Epithelial cell of esophagus (primary cell): ENCODE measurements around the gene DET1.
A peak's percentile ranks its signal among the peaks of the same experiment; 100 is the strongest.
"Not testable (repeated sequence)": the region's sequence is repeated elsewhere in the genome, so short reads cannot be mapped to it uniquely, and the experiment has no call there.

Source experiments
- DNase-seq: peaks from one replicate; pipeline ENCODE4 v3.0.0; 2010; ENCODE audit warnings: low read depth
- H3K4me3 ChIP-seq: 2 replicates; pipeline ENCODE4 v1.5.1; 2011; ENCODE audit warnings: mild to moderate bottlenecking, low read length, control low read depth
- CTCF ChIP-seq: IDR thresholded peaks from 2 replicates; pipeline ENCODE4 v1.5.1; 2011; ENCODE audit warnings: low read depth, mild to moderate bottlenecking, low read length, control low read depth, inconsistent platforms; ENCODE audit not compliant: insufficient read depth; ENCODE audit errors: missing control alignments

The DET1 gene

GRCh38 chr15:88545578-88546247 is 768 bp downstream of the DET1 start:
- not testable (repeated sequence) for DNase-seq
- H3K4me3 ChIP-seq = peak overlapping the region; percentile 71

DNA sequence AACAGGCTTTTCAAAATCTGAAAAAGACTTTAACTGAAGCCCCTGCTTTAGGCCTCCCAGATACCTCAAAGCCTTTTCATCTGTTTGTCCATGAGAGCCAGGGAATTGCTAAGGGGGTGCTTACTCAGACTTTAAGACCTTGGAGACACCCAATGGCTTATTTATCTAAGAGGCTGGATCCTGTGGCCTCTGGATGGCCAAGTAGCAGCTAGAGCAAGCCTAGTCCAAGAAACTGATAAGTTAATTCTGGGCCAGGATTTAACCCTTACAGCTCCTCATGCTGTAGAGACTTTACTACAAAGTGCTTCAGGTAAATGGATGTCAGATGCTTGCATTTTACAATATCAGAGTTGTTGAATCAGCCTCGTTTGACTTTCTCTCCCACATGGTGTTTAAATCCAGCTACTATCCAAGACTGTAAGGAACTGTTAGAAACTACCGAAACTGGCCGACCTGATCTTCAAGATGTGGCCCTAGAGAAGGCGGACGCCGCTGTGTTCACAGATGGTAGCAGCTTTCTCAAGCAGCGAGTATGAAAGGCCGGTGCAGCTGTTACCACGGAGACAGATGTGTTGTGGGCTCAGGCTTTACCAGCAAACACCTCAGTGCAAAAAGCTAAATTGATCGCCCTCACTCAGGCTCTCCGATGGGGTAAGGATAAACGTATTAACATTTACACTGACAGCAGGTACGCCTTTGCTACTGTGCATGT is 3.3 kb downstream of the DET1 start:
- no peak overlapping the region for H3K4me3 ChIP-seq
- no peak for DNase-seq
- TF ChIP-seq CTCF = no peak

- TF ChIP-seq CTCF = no peak
- H3K4me3 ChIP-seq = no peak overlapping the region
- no peak for DNase-seq
Observed at GRCh38 chr15:88542342-88542733, 4.1 kb downstream of the DET1 start.

GRCh38 chr15:88541709-88542341 is 4.7 kb downstream of the DET1 start:
- no peak overlapping the region for H3K4me3 ChIP-seq
- TF ChIP-seq CTCF = no peak
- DNase-seq = no peak

DNA sequence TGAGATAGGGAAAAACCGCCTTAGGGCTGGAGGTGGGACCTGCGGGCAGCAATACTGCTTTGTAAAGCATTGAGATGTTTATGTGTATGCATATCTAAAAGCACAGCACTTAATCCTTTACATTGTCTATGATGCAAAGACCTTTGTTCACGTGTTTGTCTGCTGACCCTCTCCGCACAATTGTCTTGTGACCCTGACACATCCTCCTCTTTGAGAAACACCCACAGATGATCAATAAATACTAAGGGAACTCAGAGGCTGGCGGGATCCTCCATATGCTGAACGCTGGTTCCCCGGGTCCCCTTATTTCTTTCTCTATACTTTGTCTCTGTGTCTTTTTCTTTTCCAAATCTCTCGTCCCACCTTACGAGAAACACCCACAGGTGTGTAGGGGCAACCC is 5.4 kb downstream of the DET1 start:
- H3K4me3 ChIP-seq, DNase-seq: not testable (repeated sequence)

GRCh38 chr15:88540350-88540749 is 6.1 kb downstream of the DET1 start:
- H3K4me3 ChIP-seq, DNase-seq: not testable (repeated sequence)

DNA sequence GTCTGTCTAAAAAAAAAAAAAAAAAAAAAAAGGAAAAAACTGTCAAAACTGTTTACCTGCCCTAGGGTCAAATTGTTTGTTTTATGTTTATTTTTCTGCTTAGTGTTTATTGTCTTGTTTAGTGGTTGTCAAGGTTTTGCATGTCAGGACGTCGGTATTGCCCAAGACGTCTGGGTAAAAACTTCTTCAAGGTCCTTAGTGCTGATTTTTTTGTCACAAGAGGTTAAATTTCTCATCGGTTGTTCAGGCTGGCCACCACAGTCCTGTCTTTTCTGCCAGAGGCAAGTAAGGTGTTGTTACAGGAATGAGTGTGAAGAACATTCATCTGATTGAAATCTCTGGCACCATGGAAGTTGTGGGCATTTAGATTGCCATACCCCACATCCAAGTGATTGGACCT is 7.0 kb downstream of the DET1 start:
- TF ChIP-seq CTCF = no peak
- H3K4me3 ChIP-seq = no peak overlapping the region
- no peak for DNase-seq

DNA sequence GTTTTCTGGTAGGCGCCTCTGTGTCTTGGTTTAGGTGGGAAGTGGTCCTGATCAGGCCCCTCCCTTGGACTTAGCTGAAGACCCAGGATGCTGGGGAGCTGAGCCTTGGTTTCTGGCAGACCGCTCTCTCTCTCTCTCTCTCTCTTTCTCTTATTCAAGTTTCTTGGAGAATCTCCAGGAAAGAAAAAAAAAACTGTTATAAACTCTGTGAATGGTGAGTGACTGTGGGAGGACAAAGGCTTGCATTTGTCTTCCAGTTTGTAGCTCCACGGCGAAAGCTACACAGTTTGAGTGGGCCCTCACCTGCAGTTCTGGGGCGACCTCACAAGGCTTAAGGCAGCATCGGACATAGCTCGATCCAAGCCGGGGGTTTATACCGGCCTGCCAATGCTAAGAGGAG is 7.5 kb downstream of the DET1 start:
- TF ChIP-seq CTCF = no peak
- no peak for DNase-seq
- no peak overlapping the region for H3K4me3 ChIP-seq
